Endothelial cell of hepatic sinusoid (primary cell): ENCODE data around the gene IKBKG.
"Not testable (repeated sequence)": the region's sequence is repeated elsewhere in the genome, so short reads cannot be mapped to it uniquely, and the experiment has no call there.

Source experiments
- in situ Hi-C: cut with HindIII; loops from 2 replicates; pipeline ENCODE4 v1.10.0; 2017; ENCODE audit warnings: low sequenced_read_pairs

Gene IKBKG

GRCh38 chrX:154552112-154552806 lies 4.8 kb downstream of the IKBKG start:
- in situ Hi-C loops, result not testable (repeated sequence)

- in situ Hi-C loops, result not testable (repeated sequence)
Observed at GRCh38 chrX:154558060-154558690, 10.8 kb downstream of the IKBKG start.

- in situ Hi-C loops, result not testable (repeated sequence)
Observed at GRCh38 chrX:154558896-154559295, 11.5 kb downstream of the IKBKG start.

GRCh38 chrX:154560326-154560725 lies 12.9 kb downstream of the IKBKG start:
- in situ Hi-C loops, result not testable (repeated sequence)

GRCh38 chrX:154562295-154562694 lies 14.9 kb downstream of the IKBKG start:
- in situ Hi-C loops, result not testable (repeated sequence)

GRCh38 chrX:154570361-154570760 lies 22.9 kb downstream of the IKBKG start:
- in situ Hi-C loops, result not testable (repeated sequence)

- in situ Hi-C loops, result not testable (repeated sequence)
Observed at GRCh38 chrX:154573061-154573460, 25.6 kb downstream of the IKBKG start.

- in situ Hi-C loops, result loop anchor here (25.0 kb wide), 1 partner anchor 262 kb away; the partner anchor contains the start of gene SMIM9
Observed at GRCh38 chrX:154575076-154575475, 27.7 kb downstream of the IKBKG start.

- in situ Hi-C loops, result loop anchor here (25.0 kb wide), 1 partner anchor 254 kb away; the partner anchor contains the start of gene SMIM9
Observed at GRCh38 chrX:154582994-154583393, 35.6 kb downstream of the IKBKG start.

- in situ Hi-C loops, result loop anchor here (25.0 kb wide), 1 partner anchor 253 kb away; the partner anchor contains the start of gene SMIM9
Observed at GRCh38 chrX:154584585-154585183, 37.3 kb downstream of the IKBKG start, which contains the start of gene CTAG1A. CTAG1A (plus strand) TSS chrX:154585133; CDS start chrX:154585207, 74 bp downstream.

- in situ Hi-C loops, result loop anchor here (25.0 kb wide), 1 partner anchor 247 kb away; the partner anchor contains the start of gene SMIM9
Observed at GRCh38 chrX:154590415-154590814, 43.0 kb downstream of the IKBKG start.

- in situ Hi-C loops, result loop anchor here (25.0 kb wide), 1 partner anchor 245 kb away; the partner anchor contains the start of gene SMIM9
Observed at GRCh38 chrX:154592505-154592904, 45.1 kb downstream of the IKBKG start.

- in situ Hi-C loops, result loop anchor here (25.0 kb wide), 1 partner anchor 244 kb away; the partner anchor contains the start of gene SMIM9
Observed at GRCh38 chrX:154593201-154593600, 45.8 kb downstream of the IKBKG start.

GRCh38 chrX:154594491-154594890 lies 47.1 kb downstream of the IKBKG start:
- in situ Hi-C loops, result loop anchor here (25.0 kb wide), 1 partner anchor 243 kb away; the partner anchor contains the start of gene SMIM9

GRCh38 chrX:154595559-154596249 lies 48.3 kb downstream of the IKBKG start:
- in situ Hi-C loops, result loop anchor here (25.0 kb wide), 1 partner anchor 242 kb away; the partner anchor contains the start of gene SMIM9

- in situ Hi-C loops, result loop anchor here (25.0 kb wide), 1 partner anchor 241 kb away; the partner anchor contains the start of gene SMIM9
Observed at GRCh38 chrX:154596290-154596929, 49.0 kb downstream of the IKBKG start.

- in situ Hi-C loops, result loop anchor here (25.0 kb wide), 1 partner anchor 240 kb away; the partner anchor contains the start of gene SMIM9
Observed at GRCh38 chrX:154597221-154597620, 49.8 kb downstream of the IKBKG start.

GRCh38 chrX:154598656-154599055 lies 51.2 kb downstream of the IKBKG start:
- in situ Hi-C loops, result loop anchor here (25.0 kb wide), 1 partner anchor 239 kb away; the partner anchor contains the start of gene SMIM9

- in situ Hi-C loops, result loop anchor here (25.0 kb wide), 1 partner anchor 238 kb away; the partner anchor contains the start of gene SMIM9
Observed at GRCh38 chrX:154599531-154599930, 52.1 kb downstream of the IKBKG start.
